Measurements from ENCODE around the gene SART3.
"Not testable (repeated sequence)": the region's sequence is repeated elsewhere in the genome, so short reads cannot be mapped to it uniquely, and the experiment has no call there.

SART3 gene

GRCh38 chr12:108560321-108560721, 652 bp downstream of the SART3 start:
- peak overlapping the region; percentile 98 for H3K4me3 ChIP-seq (replicated peaks in 1 of 2; ENCODE audit: low read depth in 2 of 2, low read length in 2 of 2)
- peak; percentile 59 to 75 for DNase-seq (ENCODE audit: low read depth in 2 of 2)
- no peak for TF ChIP-seq CTCF (IDR thresholded peaks at IDR 0.05; ENCODE audit: low read depth, low read length)

GRCh38 chr12:108559748-108560147, 1.2 kb downstream of the SART3 start:
- H3K4me3 ChIP-seq (replicated peaks in 1 of 2; ENCODE audit: low read depth in 2 of 2, low read length in 2 of 2) = peak overlapping the region; percentile 98
- TF ChIP-seq CTCF (IDR thresholded peaks at IDR 0.05; ENCODE audit: low read depth, low read length) = no peak
- no peak for DNase-seq (ENCODE audit: low read depth in 2 of 2)

- no peak for TF ChIP-seq CTCF (IDR thresholded peaks at IDR 0.05; ENCODE audit: low read depth, low read length)
- no peak for DNase-seq (ENCODE audit: low read depth in 2 of 2)
- H3K4me3 ChIP-seq (replicated peaks in 1 of 2; ENCODE audit: low read depth in 2 of 2, low read length in 2 of 2) = no peak overlapping the region
These were observed 1.8 kb downstream of the SART3 start for GRCh38 chr12:108559007-108559655.

GRCh38 chr12:108555383-108555782, 5.6 kb downstream of the SART3 start:
- DNase-seq (ENCODE audit: low read depth in 2 of 2); H3K4me3 ChIP-seq (replicated peaks in 1 of 2; ENCODE audit: low read depth in 2 of 2, low read length in 2 of 2): not testable (repeated sequence)

GRCh38 chr12:108553799-108554198, 7.2 kb downstream of the SART3 start:
- no peak for TF ChIP-seq CTCF (IDR thresholded peaks at IDR 0.05; ENCODE audit: low read depth, low read length)
- no peak for DNase-seq (ENCODE audit: low read depth in 2 of 2)
- no peak overlapping the region for H3K4me3 ChIP-seq (replicated peaks in 1 of 2; ENCODE audit: low read depth in 2 of 2, low read length in 2 of 2)

- H3K4me3 ChIP-seq (replicated peaks in 1 of 2; ENCODE audit: low read depth in 2 of 2, low read length in 2 of 2) = no peak overlapping the region
- TF ChIP-seq CTCF (IDR thresholded peaks at IDR 0.05; ENCODE audit: low read depth, low read length) = no peak
- peak; percentile 45 to 55 for DNase-seq (ENCODE audit: low read depth in 2 of 2)
These were observed 9.4 kb downstream of the SART3 start for GRCh38 chr12:108551535-108551934.

- DNase-seq (ENCODE audit: low read depth in 2 of 2) = no peak
- H3K4me3 ChIP-seq (replicated peaks in 1 of 2; ENCODE audit: low read depth in 2 of 2, low read length in 2 of 2) = no peak overlapping the region
- no peak for TF ChIP-seq CTCF (IDR thresholded peaks at IDR 0.05; ENCODE audit: low read depth, low read length)
These were observed 11.9 kb downstream of the SART3 start for GRCh38 chr12:108548954-108549521.

Data from cardiac fibroblast (primary cell).